Lung (tissue), 12 donors: ENCODE data around the gene KCNQ2. TPM values are rescaled to one million over a fixed set of nuclear protein-coding genes. Genes with fewer than 3 reads are reported as not detected.

Experiments used
- ATAC-seq: fragments of 200-7000 bp; cut with Tn5 transposase; one replicate; pipeline ENCODE4 v1.9.1; 2020; ENCODE audit warnings: moderate number of reproducible peaks; ENCODE audit not compliant: insufficient read depth, low FRiP score
- DNase-seq, 3 donors: peaks; one replicate each; pipeline ENCODE4 v3.0.0-alpha.2; 2013 to 2017
- H3K27ac ChIP-seq, 2 donors: one replicate each; pipeline ENCODE4 v1.5.1; 2013; ENCODE audit warnings: mild to moderate bottlenecking in 2 of 2, moderate library complexity in 2 of 2, control low read depth in 1 of 2, inconsistent platforms in 1 of 2, low read depth in 1 of 2, low read length in 1 of 2
- H3K27me3 ChIP-seq, 3 donors: one replicate each; pipeline ENCODE4 v1.5.1; 2013; ENCODE audit warnings: low read length in 2 of 3; ENCODE audit not compliant: control insufficient read depth in 3 of 3, insufficient read depth in 3 of 3
- H3K36me3 ChIP-seq, 4 donors: one replicate each; pipeline ENCODE4 v1.5.1; 2013; ENCODE audit warnings: low read length in 4 of 4, mild to moderate bottlenecking in 1 of 4, moderate library complexity in 1 of 4; ENCODE audit not compliant: control insufficient read depth in 4 of 4, insufficient read depth in 4 of 4
- H3K4me1 ChIP-seq, 5 donors: one replicate each; pipeline ENCODE4 v1.5.1; 2013; ENCODE audit warnings: low read length in 5 of 5, mild to moderate bottlenecking in 2 of 5, moderate library complexity in 1 of 5; ENCODE audit not compliant: control insufficient read depth in 5 of 5, insufficient read depth in 5 of 5
- H3K4me3 ChIP-seq: one replicate; pipeline ENCODE4 v1.5.1; 2013; ENCODE audit warnings: mild to moderate bottlenecking, control low read depth, moderate library complexity
- H3K9ac ChIP-seq, 2 donors: one replicate each; pipeline ENCODE4 v1.5.1; 2013; ENCODE audit warnings: low read length in 2 of 2, control low read depth in 1 of 2; ENCODE audit not compliant: insufficient read depth in 1 of 2
- H3K9me3 ChIP-seq, 4 donors: one replicate each; pipeline ENCODE4 v1.5.1; 2013; ENCODE audit warnings: low read length in 3 of 4, mild to moderate bottlenecking in 1 of 4, moderate library complexity in 1 of 4; ENCODE audit not compliant: control insufficient read depth in 4 of 4, insufficient read depth in 3 of 4
- CTCF ChIP-seq: IDR thresholded peaks from 2 replicates; pipeline ENCODE4 v1.5.1; 2012; ENCODE audit warnings: mild to moderate bottlenecking; ENCODE audit errors: control extremely low read depth, extremely low read depth
- WGBS, 2 donors: extraction: QIAGEN DNeasy Blood & Tissue Kit; methylation state at CpG; one replicate each; pipeline ENCODE4 v1.1.7; 2013; 5-methylcytosine and 5-hydroxymethylcytosine counted together
- polyA plus RNA-seq, 2 donors: library from polyadenylated mRNA; stranded (reverse); fragments of 200-250 nt; gene quantifications; one replicate each; pipeline ENCODE4 v1.2.1, GENCODE V29; 2013
- total RNA-seq, 2 donors: library from RNA; depleted of rRNA in 1 of 2; stranded (reverse); fragments of >200 nt in 1 of 2; gene quantifications; one replicate each; pipeline ENCODE4 v1.2.1, GENCODE V29; 2014 to 2021
- donor health status: control.
- donor health status: control.
- donor health status: Bipolar disorder and iron deficiency.
- donor health status: healthy.
- donor health status: DM: yes; HTN: yes; CAD: no.

The KCNQ2 gene
- total and polyA plus RNA-seq, 4 donors: 0.18 to 6.8 (median 0.28) TPM; not detected in 1

GRCh38 chr20:63494084-63494419 is 21.6 kb upstream of the KCNQ2 start:
- no peak for ATAC-seq
- TF ChIP-seq CTCF: no peak
- Histone ChIP-seq H3K4me1 (peaks cover 0 to 5% (median 0%) of the 10 kb centered on the region in 5 donors), H3K9ac (no peak overlapping the region), H3K9me3 (no peaks in the 10 kb centered on the region), H3K27me3 (peaks cover 7 to 37% (median 17%) of the 10 kb centered on the region in 3 donors), H3K27ac (no peak overlapping the region), H3K4me3 (no peak overlapping the region), H3K36me3 (no peaks in the 10 kb centered on the region)
- no peak for DNase-seq
- WGBS, 2 donors: 82 to 93% methylated on average over 7 of the region's 7 CpGs

GRCh38 chr20:63493563-63494020 is 21.1 kb upstream of the KCNQ2 start:
- H3K4me3 ChIP-seq: no peak overlapping the region
- peaks cover 0 to 5% (median 0%) of the 10 kb centered on the region in 5 donors for H3K4me1 ChIP-seq
- TF ChIP-seq CTCF: no peak
- WGBS, 2 donors: 62 to 71% methylated on average over 13 of the region's 13 CpGs
- no peak overlapping the region for H3K9ac ChIP-seq
- peaks cover 0 to 3% (median 0%) of the 10 kb centered on the region in 4 donors for H3K9me3 ChIP-seq
- H3K27ac ChIP-seq: no peak overlapping the region
- ATAC-seq (no peak), DNase-seq (no peak)
- H3K36me3 ChIP-seq: no peaks in the 10 kb centered on the region
- H3K27me3 ChIP-seq: peaks cover 10 to 37% (median 20%) of the 10 kb centered on the region in 3 donors

- WGBS, 2 donors: 92 to 96% methylated on average over 14 of the region's 14 CpGs
- H3K27me3 ChIP-seq: peaks cover 12 to 31% (median 20%) of the 10 kb centered on the region in 3 donors
- no peak for DNase-seq
Measured at GRCh38 chr20:63492982-63493381, 20.5 kb upstream of the KCNQ2 start.

More at GRCh38 chr20:63492982-63493381, 20.5 kb upstream of the KCNQ2 start:
- H3K36me3 ChIP-seq: no peaks in the 10 kb centered on the region
- no peak for ATAC-seq
- H3K9me3 ChIP-seq: peaks cover 0 to 5% (median 0%) of the 10 kb centered on the region in 4 donors
- TF ChIP-seq CTCF: no peak
- no peak overlapping the region for H3K4me3 ChIP-seq
- H3K4me1 ChIP-seq: peaks cover 0 to 5% (median 0%) of the 10 kb centered on the region in 5 donors
- H3K27ac ChIP-seq: no peak overlapping the region
- no peak overlapping the region for H3K9ac ChIP-seq
